HPDE6-E6E7 (cell line): ENCODE data around the gene NEUROD2.

Experiments
- DNase-seq: peaks from one replicate; pipeline ENCODE4 v3.0.0; 2011; ENCODE audit warnings: missing footprints; ENCODE audit errors: extremely low spot score

The NEUROD2 gene

DNA sequence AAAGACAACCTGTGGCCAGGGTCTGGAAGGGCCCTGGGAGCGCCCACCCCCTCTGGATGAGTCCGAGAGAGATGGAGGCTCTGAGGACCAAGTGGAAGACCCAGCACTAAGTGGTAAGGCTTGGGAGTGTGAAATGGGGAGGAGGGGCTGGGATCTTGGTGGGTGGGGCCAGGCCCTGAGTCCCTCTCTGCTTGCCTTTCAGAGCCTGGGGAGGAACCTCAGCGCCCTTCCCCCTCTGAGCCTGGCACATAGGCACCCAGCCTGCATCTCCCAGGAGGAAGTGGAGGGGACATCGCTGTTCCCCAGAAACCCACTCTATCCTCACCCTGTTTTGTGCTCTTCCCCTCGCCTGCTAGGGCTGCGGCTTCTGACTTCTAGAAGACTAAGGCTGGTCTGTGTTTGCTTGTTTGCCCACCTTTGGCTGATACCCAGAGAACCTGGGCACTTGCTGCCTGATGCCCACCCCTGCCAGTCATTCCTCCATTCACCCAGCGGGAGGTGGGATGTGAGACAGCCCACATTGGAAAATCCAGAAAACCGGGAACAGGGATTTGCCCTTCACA is 28.0 kb upstream of the NEUROD2 start:
- DNase-seq: no peak

GRCh38 chr17:39634384-39634871 is 26.7 kb upstream of the NEUROD2 start:
- DNase-seq: peak; percentile 57

GRCh38 chr17:39633570-39634183 is 26.0 kb upstream of the NEUROD2 start:
- DNase-seq: no peak

DNA sequence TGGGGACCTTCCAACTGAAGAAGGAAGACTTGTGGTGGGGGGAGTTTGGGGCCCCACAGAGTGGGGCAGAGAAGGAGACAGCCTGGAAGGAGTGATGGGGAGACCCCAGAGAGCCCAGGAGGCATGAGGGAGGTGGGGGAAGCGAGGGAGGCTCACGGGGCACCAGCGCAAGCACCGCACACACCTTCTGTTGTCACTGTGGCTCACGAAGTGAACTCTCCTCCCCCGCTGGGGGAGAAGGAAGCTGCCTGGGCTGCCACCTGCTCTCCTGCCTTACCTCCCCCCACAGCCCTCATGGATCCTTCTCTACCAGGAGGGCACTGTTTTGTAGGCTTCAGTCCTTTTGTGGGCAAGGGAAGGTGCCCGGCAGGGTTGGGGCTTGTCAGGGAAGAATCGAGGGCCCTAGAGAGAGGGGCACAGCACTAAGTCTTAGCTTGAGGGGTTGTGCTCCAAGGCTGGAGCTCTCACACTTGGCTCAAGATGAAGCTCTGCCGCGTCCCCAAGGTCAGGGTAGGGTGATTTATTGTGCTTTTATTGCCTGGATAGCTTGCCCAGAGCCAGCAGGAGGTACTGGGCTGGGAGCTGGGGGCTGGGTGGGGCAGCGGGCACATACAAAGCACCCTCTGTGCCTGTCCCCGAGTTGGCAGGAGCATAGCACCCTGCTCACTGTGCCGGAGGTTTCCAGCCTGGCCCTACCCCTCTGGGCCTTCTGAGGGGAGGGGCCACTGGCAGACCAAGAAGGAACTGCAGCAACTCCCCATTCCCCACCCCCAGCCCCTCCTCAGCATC is 24.6 kb upstream of the NEUROD2 start:
- DNase-seq: no peak

- DNase-seq: peak; percentile 62
Measured at GRCh38 chr17:39631403-39631802, 23.7 kb upstream of the NEUROD2 start.

DNA sequence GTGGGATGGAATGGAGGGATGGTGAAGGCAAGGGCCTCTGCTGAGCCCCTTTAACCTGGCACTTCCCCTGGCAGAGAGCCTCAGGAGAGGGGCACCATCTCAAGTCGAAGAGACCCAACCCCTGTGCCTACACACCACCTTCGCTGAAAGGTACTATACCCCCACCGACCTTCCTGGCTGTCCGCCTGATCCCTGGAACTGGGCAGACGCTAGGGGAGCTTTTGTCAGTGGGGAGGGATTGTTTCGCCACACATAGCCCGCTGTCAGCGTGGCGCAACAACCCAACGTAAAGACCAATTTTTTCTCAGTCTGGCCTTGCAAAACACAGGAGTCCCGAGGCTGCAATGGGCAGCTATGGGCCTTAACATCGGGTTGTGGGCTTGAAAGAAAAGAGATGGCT is 22.2 kb upstream of the NEUROD2 start:
- no peak for DNase-seq

DNA sequence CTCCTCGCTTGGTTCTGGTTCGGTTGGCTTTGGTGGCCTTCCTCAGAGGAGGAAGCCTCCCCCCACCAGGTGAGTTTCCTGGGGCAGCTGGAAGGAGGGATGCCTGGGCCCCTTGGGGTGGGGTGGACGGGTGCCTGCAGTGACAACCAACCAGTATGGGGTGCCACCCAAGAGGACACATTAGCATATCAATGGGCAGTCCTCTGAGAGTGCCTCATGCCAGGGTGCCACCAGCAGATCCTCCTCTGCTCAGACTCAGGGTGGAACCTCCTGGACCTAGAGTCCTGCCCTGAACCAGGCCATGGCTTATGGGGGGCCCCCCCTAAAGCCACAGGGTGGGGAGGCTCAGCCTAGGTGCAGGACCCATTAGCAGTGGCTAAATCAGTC is 21.8 kb upstream of the NEUROD2 start:
- DNase-seq: no peak

DNA sequence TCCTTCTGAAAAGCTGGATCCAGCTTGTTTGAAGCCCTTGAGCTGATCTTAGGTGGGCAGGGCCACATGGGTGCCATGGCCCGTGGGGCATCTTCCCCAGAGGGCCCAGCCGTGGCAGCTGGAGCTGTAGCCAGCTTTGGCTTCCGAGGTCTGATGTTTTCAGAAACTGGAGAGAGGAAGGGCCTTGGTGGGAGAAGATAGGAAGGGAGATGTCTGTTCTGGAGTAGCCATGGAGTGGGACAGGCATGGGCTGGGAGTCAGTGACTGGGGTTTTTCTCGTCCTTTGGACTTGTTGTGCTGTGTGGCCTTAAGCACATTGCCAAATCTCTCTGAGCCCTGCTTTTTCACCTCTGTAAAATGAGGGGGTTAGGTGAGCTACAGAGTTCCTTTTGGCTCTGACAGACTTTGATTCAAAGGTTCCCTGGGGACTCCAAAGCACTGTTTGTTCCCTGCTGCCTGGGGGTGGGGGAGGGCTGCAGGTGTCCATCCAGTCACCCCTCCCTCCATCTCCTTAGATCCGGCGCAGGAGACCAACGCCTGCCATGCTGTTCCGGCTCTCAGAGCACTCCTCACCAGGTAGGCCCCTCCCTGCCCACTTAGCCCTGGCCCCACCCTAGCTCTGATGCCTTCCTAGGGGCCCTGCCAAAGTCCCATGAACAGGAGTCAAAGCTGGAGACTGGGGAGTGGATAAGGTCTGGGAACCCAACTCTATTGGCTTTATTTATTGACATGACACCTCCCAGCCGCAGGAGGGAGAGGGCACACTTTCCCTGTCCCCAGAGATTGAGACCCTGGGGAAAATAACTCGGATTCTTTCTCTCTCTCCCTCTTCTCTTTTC is 21.2 kb upstream of the NEUROD2 start:
- DNase-seq: no peak

DNA sequence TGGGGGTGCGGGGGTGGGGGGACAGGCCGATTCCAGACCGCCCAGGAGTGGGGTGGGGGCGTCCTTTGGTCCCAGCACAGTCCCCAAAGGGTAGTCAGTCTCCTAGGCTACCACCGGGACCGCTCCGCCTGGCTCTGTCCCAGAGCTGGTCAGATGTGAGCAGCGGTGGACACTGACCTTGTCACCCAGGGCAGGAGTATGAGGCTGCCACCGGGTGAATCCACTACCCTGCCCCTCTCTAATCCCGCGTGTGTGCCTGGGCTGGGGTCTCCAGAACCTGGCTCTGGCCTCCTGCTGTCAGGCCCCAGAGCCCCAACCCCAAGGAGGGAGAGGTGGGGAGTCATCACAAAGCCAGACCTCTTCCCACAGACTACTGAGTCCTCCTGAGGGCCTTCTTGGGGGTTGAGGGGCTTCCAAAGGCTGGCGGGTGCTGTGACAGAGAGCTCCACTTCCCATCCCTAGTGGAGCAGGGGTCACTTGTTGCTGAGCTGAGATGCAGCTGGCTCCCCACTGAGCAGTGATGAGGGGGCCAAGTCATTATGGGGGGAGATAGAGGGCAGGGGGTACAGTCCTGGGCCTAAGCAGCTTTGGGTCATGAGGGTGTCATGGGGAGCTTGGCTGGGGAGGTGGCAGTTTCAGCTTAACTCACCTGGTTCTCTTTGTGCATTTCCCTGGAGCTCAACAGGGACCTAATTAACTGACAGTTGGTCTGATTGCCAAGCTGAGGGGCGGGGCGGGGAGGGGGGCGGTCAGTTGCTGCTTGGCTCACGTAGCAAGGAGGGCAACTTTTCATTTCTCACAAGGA is 20.2 kb upstream of the NEUROD2 start:
- no peak for DNase-seq

DNA sequence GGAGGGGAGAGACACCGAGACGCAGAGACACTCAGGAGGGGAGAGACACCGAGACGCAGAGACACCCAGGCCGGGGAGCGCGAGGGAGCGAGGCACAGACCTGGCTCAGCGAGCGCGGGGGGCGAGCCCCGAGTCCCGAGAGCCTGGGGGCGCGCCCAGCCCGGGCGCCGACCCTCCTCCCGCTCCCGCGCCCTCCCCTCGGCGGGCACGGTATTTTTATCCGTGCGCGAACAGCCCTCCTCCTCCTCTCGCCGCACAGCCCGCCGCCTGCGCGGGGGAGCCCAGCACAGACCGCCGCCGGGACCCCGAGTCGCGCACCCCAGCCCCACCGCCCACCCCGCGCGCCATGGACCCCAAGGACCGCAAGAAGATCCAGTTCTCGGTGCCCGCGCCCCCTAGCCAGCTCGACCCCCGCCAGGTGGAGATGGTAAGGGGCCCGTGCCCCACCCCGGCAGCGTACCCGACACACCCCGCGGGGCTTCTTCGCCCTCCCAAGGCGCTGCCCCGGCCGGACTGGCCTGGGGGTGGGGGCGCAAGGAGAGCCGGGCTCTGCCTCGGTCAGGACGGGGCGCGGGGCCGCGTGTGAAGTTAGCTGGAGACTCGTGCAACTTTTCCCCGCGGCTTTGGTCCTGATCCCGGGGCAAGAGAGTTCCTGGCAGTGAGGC is 19.5 kb upstream of the NEUROD2 start:
- DNase-seq: no peak

DNA sequence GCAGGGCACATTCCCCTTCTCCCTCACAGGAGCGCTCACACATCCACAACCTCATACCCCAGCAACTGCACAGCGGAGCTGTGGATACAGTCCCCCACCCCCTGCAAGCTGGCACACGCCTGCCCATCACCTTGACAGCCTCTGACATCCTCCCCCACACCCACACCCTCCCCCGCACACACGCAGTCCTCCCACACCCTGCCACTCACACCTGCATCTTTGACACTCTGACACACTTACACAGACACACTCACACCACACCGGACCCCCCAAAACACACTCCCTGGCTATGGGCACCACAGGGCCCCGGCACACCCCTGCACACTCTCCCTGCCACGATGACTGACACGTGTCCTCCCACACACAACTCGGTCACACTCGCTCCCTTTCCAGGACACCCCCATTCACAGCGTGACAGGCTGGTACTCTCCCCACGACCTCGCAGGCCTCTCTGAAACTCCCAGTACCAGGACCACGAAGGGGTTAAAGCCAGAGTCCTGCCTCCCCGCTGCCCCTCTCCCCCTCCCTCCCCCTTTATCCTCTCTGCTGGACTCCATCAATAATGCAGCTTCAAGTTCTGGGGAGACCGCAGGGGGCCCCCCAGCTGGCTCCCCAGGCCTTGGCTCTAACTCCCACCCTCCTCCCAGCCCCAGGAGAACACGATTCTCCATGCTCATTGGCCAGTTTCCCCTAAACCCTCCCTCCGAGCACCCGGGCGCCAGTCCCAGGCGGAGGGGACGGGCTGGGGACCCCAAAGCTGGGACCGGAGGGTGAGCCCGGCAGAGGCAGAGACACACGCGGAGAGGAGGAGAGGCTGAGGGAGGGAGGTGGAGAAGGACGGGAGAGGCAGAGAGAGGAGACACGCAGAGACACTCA is 18.7 kb upstream of the NEUROD2 start, which contains the start of gene PPP1R1B:
PPP1R1B (plus strand) TSS at position 782 of the 876 bp plus-strand sequence. CDS start 441 bp downstream, outside the sequence.
- DNase-seq: no peak

- DNase-seq: no peak
Measured at GRCh38 chr17:39625198-39625785, 17.6 kb upstream of the NEUROD2 start.

DNA sequence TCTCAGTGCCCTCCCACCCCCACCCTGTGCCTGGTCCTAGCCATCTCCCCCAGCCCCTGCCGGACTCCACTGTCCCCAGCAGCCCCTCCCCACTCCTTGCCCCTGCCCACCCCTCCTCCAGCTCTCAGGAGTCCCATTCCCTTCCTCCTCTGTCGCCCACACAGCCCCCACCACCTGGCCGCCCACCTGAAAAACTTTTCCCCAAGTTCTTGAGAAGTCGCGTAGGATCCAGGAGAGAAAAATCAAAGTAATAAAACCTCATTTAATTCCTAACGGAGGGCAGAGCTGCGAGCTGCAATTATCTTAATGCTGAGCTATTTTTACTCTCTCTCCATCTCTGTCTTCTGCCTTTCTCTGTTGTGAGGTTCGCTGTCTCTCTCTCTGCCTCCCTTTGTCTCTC is 16.6 kb upstream of the NEUROD2 start:
- DNase-seq: no peak

DNA sequence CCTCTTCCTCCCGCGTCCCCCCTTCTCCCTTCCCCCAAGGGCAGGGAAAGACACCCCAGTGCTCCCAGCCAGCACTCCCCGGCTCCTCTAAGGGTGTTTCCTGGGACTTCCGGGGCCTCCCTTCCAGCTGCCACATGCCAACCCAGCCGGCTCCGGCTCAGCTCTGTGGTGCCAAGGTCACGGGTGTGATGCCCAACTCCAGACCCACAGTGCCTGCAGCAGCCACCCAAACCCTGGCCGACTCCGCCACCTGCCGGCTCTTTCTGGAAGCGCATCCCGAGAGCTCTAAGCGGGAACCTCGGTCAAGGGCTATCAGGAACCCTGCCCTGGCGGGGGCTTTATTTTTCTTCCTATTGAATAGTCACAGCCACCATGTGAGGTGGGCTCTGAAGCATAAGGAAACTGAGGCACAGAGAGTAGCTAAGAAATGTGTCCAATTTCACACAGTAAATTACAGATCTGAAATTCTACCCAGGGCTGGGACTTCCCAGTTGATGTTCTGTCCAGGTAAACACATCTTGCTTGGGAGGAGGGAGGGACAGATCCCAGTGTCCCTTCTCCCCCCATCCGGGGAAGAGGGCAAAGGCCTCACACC is 15.7 kb upstream of the NEUROD2 start:
- peak; percentile 76 for DNase-seq

GRCh38 chr17:39622380-39623006 is 14.8 kb upstream of the NEUROD2 start:
- DNase-seq: peak; percentile 47

DNA sequence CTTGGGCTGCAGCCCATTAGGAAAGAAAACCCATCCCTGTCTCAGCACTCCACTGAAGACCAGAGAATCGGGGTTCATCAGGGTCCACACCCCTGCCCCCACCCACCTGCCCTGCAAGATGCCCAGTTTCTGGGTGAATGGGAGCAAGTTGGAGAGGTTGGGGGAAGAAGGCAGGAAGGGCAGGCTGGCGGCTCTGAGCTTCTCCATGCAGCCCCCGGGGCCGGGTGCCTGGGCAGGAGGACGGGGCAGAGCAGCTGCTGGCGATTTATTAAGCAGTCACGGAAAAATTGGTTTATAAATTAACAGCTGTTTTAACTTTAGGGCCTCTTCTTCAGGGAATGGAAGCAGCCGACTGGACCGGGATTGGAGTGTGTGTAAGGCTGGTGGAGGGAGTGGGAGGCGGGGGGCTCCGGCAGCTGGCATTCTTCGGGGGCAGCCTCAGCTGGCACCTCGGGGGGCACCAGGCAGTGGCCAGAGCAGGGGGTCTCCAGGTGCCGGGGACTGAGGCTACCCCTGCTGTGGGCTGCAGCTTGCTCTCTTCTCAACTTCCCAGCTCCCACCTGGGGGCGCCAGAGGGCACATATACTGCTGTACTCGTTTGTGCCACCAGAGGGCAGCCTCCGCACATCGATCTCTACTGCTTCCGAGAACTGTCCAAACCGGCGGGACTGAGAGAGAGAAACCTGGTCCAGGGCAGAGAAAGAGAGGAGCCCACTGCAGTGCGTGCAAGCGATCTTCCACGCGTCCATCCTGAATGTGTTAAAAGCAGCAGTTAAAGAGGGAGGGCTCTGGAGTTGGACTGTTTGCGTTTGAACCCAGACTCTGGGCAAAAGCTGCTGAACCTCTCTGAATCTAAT is 14.0 kb upstream of the NEUROD2 start:
- DNase-seq: peak; percentile 81

- no peak for DNase-seq
Measured at GRCh38 chr17:39619786-39620101, 12.0 kb upstream of the NEUROD2 start.
